Activated naive CD8-positive, alpha-beta T cell treated with anti-CD3 and anti-CD28 coated beads, Interleukin-2, amount 50 U/mL, for 16 hours (primary cell): ENCODE measurements around the gene CCDC112.

Experiments
- DNase-seq: peaks from one replicate; pipeline ENCODE4 v3.0.0-alpha.2; 2020; ENCODE audit warnings: low read depth, low spot score

The CCDC112 gene

DNA sequence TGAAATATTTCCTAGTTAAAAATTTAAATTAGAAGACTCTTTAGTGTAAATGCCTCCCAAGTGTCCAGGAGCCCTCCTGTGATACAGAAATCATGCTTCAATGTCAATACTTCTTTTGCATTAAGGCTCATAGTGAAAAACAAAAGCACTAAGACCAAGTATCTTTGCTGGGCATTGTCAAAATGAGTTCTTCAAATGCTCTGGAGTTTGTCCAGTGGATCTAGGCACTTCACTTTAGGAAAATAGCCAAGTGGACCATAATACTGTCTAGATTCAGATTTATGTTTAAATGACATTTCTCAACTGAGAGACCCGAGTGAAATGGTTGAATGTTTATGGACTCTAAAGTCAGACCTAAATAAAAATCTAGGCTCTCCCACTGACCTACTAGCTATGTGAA, 21.3 kb upstream of the CCDC112 start:
- no peak for DNase-seq

DNA sequence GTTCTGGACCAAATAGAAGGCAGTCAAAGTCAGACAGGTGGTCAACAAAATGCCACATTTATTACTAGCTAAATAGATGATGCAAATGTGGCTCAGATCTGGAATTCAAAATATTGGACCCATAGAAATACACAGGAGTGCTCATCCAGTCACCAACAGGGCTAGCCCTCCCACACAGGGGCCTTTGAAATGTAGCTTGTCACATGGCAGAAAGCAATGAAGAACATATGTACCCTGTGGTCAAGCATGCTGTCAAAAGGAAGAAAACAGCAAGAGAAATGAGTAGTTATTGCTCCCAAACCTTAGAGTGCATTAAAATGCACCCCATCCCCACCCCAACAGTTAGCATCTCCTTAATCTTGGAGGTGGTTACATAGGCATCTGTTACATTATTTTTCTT, 20.9 kb upstream of the CCDC112 start:
- DNase-seq: no peak

DNA sequence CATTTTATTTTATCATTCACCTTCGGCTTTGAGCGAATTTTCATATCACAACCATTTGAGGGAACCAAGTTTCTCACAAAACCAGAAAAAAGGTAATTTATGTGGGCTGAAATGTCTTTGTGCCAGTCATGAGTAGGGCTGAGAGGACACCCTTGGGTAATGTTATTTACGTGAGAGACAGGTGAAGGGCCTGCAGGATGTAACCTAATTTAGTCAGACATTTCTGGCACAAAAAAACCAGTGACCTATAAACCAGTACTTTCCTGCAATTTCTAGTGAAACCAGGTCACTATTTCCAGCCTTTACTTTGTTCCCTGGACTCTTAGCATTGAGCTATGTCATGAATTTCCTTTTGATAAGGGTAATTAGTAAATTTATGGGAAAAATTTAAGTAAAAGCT, 17.2 kb upstream of the CCDC112 start:
- no peak for DNase-seq

DNA sequence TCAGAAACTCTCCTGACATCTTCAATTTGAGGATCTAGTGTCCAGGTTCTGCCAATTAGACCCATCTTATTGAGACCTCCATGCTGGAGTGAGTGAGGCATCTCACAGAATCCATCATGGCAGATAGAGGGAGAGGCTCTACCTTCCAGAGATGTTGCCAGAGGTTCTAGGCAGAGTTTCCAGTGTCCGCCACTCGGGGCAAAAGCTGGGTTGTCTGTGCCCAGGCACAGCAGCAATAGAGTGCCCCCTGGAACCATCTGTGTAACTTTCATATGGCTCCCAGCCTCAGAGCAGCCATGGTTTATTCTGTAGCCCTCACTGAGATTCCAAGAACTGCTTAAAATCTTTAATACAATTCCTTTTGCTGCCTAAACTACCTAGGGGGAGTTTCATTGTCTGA, 16.6 kb upstream of the CCDC112 start:
- no peak for DNase-seq

DNA sequence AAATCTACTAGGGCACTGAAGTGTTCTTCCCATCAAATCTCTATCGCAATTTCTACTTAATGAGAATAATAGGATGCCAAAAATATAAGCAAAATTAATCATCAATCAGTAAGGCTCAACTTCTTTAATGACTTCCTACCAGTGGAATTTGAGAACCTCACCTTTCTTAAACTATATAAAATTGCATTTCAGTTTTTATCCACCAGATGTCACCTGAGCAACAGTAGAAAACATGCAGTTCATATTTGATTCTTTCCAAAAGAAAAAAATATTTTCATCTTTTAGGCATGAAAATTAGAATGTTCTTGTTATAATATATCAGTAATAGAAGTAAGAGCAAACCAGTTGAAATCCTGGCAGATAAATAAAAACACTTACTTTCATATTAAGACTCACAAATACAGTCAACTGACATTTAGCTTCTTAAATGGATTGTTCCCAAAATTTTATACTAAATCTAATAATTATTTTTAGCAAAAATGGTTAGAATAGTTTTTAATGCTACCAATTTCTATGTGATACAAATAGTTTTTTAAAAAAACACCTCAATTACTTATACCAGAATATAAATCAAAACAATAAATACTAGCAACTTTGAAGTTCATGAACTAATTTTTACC, 13.4 kb upstream of the CCDC112 start:
- DNase-seq: no peak

DNA sequence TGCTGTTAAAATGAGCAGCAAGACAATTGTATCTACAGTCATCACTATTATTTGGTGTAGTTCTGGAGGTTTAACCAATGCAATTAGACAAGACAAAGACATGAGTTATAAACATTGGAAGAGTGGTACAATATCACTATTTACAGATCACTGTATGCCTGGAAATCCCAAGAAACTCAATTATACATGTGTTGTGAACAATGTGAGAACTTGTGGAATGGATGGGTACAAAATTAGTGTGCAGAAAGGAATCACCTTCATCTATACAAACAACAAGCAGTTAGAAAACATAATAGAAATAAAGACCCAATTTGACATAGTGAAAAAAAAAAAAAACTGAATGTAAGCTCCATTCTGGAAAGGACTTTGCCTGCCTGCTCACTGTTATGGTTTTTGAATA, 12.4 kb upstream of the CCDC112 start:
- DNase-seq: no peak

DNA sequence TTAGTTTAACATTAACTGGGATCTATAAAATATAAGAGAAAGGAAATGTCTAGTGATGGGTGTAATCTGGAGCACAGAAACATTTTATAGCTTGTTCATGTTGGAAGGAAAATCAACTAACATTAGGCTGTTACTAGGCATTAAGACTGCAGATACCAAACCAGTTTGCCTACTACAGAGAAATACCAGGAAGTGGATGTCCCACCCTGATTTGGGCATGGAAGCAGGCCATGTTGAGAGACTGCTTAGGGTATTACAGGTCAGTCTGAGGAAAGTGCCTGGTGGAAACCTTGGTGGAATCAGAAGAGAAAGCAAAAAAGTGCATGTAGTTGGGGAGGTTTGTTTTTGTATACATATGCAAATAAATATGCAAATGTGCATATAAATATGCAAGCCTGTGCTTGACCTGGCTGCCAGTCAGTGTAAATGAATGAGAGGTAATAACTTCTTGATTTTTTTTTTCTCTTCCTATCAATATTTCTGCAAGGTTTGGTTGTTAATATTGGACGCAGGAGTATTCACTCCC, 9.6 kb upstream of the CCDC112 start:
- no peak for DNase-seq

DNA sequence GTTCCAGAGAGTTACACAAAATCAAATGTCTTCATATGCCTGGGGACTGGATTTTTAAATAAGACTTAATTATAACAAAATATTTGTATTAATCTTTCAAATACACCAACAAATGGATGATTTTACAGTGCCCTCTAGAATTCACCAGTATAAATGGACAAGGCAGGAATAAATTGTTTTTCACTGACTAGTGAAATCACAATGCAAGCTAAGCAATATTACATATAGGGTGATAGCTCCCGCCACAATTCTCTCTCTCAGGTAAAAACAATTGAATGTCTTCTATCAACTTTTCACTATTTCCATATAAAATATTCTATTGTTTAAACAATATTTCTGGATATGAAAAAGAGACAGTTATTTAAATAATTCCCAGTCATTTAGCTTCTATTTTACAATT, 8.0 kb upstream of the CCDC112 start:
- no peak for DNase-seq

DNA sequence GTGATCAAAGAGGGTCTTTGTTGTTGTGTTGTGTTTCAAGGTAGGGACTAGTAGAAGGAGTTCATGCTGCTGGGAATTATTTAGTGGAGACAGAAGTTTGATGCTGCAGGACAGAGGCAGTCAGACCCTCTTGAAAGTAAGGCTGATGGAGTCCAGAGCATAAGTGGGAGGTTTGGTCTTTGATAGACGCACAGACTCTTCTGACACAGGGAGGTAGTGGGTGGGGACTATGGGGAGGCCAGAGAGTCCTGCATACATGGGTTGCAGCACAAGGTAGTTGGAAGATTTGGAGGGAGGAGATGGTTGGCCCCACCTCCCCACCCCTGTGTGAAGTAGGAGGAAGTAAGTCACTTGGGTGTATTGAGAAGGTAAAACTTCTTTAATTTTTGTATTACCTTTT, 2.4 kb upstream of the CCDC112 start:
- no peak for DNase-seq

DNA sequence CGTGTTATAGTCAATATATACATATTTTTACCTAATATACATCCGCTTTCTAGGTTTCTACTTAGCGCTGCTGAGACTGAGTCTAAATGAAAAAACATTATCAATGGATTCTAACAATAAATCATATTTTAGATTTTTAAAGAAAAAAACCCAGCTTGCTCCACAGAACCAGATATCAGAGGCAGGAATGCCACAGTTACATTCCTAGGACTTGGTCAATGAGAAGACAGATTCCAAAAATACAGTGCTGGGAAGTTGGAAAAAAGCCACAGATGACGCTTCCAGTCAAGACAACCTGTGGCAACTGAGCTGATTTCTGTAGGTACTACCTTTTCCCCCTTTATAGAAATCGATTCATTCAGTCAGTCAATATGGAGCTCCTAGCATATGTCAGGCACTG, 577 bp upstream of the CCDC112 start:
- DNase-seq: no peak

DNA sequence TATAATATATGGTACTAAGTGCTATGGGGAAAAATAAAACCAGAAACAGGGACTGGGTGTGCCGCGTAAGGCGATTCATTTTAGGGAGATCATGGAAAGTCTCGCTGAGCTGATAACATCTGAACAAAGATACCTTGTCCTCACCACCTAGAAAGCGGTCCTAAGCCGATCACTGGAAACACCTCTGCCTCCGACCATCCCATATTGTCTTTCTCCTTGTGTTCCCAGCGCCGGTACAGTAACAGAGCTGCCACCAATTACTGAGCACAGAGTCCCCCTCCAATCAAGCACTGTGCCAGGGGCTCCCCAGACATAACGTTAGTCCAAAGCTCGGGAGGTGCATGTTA, 704 bp downstream of the CCDC112 start:
- no peak for DNase-seq

DNA sequence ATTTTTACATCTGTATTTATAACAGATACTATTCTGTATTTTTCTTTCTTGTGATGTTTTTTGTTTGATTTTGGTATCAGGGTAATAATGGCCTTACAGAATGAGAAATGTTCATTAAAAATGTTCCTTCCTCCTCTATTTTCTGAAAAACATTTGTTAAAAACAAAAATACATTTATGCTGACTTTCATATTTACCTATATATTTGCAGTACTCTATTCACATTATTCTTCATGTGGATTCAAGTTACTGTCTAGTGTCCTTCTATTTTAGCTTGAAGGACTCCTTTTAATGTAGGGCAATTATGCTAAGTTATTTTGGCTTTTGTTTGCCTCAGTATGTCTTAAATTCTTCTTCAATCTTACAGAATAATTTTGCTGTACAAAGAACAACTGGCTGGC, 5.1 kb downstream of the CCDC112 start:
- DNase-seq: no peak

DNA sequence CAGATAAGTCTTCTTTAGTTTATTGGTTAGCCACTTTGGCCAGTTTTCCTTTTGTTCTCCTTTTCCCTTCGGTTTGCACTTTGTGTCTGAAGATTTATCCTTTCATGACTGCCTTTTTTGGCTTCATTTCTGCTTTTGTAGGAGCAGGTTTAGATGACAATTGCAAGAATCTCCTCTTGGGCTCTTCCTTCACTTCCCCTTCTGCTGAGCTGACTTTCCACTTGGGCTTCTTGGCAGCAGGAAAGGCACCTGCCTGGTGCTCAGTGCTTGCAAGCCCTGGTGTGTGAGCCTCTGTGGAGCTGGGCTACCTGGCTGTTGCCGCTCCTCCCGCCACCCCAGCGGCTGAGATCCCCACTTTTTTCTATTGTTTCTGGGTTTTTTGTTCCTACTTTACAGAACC, 7.3 kb downstream of the CCDC112 start:
- no peak for DNase-seq

DNA sequence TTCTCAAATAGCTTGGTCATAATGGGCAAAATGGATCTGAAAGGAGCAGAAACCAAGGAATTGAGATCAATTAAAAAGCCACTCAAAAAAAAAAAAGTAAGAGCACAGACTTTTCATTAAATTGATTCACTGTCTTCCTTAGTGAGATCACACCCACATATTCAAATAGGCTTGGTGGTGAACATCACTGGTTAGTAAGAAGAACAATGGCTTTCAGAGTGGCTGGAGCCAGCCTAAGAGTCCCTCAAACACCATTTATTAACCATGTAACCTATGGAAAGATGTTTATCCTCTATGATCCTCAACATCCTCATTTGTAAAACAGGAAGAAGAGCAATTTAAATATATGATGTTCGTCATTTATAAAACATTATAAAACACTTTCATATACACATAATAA, 12.4 kb downstream of the CCDC112 start:
- no peak for DNase-seq

DNA sequence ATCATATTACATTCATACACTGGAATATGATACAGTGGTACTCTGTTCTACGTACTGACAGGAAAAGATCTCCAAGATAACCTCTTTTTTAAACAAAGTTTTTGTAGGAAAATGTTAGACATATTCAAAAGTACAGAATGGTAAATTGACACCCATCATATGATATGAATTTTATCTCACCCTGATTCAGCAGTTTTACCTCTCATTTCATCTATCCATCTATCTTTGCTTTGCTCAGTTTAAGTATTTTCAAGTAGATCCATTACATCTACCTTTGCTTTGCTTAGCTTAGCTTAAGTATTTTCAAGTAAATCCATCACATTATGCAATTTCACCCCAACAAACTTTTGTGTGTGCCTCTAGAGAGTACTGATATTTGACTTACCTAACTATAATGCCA, 14.3 kb downstream of the CCDC112 start:
- no peak for DNase-seq

DNA sequence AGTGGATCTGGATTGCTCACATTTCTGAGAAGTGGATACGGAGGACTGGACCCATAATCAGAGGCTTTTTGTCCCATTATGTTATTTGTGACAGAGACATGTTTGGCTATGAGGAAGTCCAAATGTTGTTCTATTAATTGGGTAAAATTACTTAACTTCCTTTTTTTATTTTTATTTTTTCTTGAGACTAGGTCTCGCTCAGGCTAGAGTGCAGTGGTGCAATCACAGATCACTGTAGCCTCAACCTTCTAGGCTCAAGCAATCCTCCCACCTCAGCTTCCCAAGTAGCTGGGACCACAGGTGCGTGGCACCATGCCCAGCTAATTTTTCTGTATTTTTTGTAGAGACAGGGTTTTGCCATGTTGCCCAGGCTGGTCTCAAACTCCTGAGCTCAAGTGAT, 21.9 kb downstream of the CCDC112 start:
- no peak for DNase-seq

DNA sequence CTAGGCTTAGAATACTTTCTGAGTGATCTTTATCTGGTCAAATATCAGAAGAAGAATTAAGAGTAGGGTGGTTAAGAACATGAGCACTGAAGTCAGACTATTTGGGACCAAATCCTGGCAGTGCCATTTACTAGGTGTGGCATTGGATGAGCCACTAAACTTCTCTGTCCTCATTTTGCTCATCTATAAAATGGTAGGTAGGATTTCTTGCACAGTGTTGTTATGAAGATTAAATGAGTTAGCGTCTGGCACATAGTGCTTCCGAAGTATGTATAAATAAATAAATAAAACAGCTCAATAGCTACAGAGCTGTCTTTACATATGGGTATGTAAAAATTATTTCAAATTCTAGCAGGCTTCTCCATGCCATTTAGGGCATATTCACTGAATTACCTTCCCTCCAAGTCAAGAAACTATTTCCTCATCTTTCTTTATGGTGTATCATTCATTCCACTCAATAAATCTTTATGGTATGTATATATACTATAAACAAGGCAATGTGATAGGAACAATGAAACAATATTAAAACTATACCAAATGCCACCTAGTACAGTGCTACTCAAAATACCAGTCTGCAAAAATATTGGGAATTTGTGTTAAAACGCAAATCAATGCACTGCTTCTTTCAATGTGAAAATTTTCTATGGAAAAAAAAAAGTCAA, 24.0 kb downstream of the CCDC112 start:
- DNase-seq: no peak

DNA sequence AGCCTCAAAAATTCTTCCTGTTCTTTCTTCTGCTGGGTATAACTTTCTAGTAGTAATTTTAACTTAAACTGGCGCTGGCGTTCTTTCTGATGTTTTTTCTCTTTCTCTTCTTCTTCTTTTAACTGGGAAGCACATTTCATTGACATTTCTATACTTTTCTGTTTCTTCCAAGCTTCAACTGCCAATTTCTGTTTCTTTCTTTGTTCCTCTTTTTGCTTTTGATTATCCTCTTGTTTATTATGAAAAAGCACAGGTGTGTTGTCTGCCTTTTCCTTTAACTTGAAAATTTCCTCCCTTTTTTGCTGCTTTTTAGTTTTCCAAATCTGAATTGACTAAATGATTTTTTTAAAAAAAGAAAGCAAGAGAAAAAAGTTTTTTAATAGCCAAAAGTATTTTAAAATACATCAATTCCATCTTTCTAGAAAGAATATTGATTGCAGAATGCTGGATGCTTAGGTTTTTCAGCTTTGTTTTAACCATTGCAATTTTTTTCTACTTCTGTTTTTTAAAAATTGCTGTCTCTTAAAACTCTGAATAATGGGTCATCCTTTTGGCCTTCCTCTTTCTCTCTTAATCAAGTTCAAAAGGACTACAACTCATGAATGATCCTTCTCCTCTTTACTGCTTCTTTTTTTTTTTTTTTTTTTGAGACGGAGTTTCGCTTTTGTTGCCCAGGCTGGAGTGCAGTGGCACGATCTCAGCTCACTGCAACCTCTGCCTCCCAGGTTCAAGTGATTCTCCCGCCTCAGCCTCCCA, 25.0 kb downstream of the CCDC112 start:
- DNase-seq: no peak

DNA sequence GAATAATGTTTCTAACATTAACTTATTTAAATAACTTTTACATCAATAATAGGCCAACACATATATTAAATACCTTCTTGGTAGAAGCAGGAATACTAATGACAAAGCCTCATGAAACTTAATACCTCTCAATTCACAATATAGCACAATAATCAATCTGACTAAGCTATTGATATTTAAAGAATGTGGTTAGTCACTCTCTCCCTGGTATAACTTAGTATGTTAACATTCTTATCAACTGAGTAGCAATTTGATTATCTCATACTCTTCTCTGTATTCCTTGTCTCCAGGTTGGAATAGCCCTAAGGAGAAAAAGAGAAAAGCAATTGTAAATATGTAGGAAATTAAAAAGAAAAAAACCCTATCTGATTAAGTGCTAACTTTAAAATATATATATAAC, 28.8 kb downstream of the CCDC112 start:
- no peak for DNase-seq

DNA sequence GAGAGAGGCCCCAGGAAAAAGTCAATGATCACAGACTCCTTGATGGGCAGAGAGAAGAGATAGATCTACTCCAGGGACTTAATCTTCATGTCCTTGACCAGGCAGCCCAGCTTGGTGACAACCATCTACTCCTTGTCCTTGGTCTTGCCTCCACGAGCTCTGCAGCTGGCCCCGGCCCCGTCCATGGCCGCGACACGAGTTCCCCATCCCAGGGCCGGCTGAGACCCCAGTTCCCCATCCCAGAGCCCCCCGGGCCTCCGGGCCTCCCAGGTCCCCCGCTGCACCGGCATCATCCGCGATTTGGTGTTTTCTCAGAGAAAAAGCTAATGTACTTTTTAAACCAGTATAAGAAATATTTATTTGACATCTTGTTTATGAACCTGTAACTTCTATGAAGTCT, 31.2 kb downstream of the CCDC112 start:
- no peak for DNase-seq

DNA sequence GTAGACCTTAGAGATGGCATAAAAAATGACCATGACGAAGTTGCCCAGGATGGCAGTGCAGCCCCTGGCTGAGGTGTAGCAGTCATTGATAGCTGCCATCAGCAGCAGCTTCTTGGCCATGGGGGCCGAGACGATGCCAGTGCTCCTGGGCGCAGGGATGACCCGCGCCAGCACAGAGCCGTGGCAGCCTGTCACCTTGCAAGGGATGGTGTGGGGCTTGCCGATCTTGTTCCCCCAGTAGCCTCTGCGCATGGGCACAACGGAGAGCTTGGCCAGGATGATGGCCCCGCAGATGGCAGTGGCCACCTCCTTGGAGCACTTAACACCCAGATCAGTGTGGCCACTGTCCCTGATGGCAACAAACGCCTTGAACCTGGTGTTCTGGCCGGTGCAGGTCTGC, 31.7 kb downstream of the CCDC112 start:
- DNase-seq: no peak

DNA sequence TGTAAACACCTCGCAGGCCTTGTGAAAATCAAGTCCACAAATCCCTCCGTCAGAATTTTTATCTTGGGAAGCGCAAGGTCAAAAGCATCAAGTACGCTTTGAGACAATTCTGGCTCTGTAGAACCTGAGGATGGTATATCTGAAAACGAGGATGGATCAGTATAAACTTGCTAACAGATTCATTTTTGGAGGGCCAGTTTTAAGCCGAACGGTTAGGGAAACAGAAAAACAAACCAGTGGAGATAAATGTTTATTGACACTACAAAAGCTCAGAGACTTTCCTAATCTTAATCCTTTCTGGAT, 33.4 kb downstream of the CCDC112 start:
- no peak for DNase-seq

DNA sequence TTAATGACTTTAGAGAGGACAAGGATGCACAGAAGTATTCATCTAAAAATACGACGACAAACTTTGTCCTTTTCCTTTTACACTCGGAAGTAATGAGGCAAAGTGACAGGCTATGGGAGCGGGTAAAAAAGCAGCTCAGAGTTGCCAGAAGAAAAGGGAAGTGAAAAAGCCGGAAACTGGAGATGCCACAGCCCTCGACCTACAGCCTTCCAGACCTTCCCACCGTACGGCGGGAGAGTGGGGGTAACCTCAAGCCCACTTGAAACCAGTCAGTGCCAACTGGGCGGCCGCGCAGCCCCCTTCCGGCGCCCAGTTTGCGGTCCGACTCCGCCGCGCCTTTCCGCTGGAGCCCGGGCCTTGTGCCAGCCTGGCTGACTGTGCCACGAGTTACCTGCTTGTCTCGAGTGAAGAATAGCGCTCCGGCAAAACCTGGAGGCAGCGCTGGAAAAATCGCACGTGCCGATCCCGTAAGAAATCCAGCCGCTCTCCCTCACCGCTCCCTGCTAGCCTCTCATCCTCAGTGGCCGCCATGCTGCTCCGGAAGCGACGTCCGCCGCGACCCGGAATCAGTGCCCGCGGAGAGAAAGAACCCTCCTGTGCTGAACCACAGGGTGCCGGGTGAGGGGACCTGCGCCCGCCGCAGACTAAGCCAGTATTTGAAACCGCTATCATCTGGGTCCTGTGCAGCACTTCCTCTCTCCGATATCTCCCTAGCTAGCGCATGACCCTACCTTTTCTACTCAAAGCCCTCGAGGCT, 34.0 kb downstream of the CCDC112 start, which contains the start of gene PGGT1B:
TSS of gene PGGT1B (minus strand) at position 557 of the 757 bp plus-strand sequence. CDS start at position 531, 26 bp downstream.
- DNase-seq: peak; percentile 44
